Spinal cord (tissue), 10 donors: ENCODE measurements around the gene WDR33. TPM values are rescaled to one million over a fixed set of nuclear protein-coding genes. Genes with fewer than 3 reads are reported as not detected.
"Not testable (repeated sequence)": the region's sequence is repeated elsewhere in the genome, so short reads cannot be mapped to it uniquely, and the experiment has no call there.

Experiments used
- DNase-seq, 6 donors: peaks; one replicate each; pipeline versions ENCODE4 v3.0.0 to v3.0.0-alpha.2; 2013 to 2015; ENCODE audit warnings: low spot score in 6 of 6, low read depth in 4 of 6
- H3K27ac ChIP-seq: one replicate; pipeline ENCODE4 v1.5.1; 2013; ENCODE audit warnings: low read depth, low read length, control low read depth
- H3K27me3 ChIP-seq: one replicate; pipeline ENCODE4 v1.6.1; 2013; ENCODE audit warnings: low read length; ENCODE audit not compliant: control insufficient read depth, insufficient read depth
- H3K36me3 ChIP-seq: one replicate; pipeline ENCODE4 v1.6.1; 2013; ENCODE audit warnings: low read length; ENCODE audit not compliant: control insufficient read depth, insufficient read depth
- H3K4me1 ChIP-seq: one replicate; pipeline ENCODE4 v1.6.1; 2013; ENCODE audit warnings: low read length; ENCODE audit not compliant: control insufficient read depth, insufficient read depth
- H3K4me3 ChIP-seq: one replicate; pipeline ENCODE4 v1.5.1; 2013; ENCODE audit warnings: low read depth, low read length, control low read depth
- H3K9me3 ChIP-seq: one replicate; pipeline ENCODE4 v1.6.1; 2013; ENCODE audit warnings: low read length; ENCODE audit not compliant: control insufficient read depth, insufficient read depth
- WGBS: methylation state at CpG from one replicate; pipeline ENCODE4 v1.1.5; 2013; ENCODE audit warnings: missing lambda C conversion rate; ENCODE audit not compliant: insufficient coverage; 5-methylcytosine and 5-hydroxymethylcytosine counted together
- polyA plus RNA-seq, 2 donors: library from polyadenylated mRNA; unstranded; fragments of 120-200 nt; gene quantifications; one replicate each; pipeline ENCODE4 v1.2.1, GENCODE V29; 2013; ENCODE audit not compliant: insufficient read length in 2 of 2
- total RNA-seq, 2 donors: library from RNA; depleted of rRNA in 1 of 2; stranded (reverse); fragments of 120-200 nt in 1 of 2; fragments of >200 nt in 1 of 2; gene quantifications; one replicate each; pipeline versions ENCODE4 v1.2.3 to v1.2.4, GENCODE V29; 2013 to 2014
- donor health status: healthy.

Gene WDR33
- total and polyA plus RNA-seq, 4 donors, result 37.4 to 59.1 (median 42.5) TPM

DNA sequence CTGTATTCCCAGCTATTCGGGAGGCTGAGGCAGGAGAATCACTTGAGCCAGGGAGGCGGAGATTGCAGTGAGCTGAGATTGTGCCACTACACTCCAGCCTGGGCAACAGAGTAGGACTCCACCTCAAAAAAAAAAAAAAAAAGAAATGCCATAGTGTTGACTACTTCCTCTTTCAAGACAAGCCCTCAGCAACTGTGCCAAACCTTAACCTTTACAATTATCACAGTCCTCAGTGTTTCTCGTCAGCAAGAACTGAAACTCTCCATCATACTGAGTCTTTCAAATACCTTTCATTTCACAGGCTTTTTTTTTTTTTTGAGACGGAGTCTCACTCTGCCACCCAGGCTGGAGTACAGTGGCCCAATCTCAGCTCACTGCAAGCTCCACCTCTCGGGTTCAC, 61.4 kb downstream of the WDR33 start:
- DNase-seq, H3K4me3 ChIP-seq, H3K36me3 ChIP-seq, H3K27me3 ChIP-seq, H3K9me3 ChIP-seq, H3K4me1 ChIP-seq, H3K27ac ChIP-seq: not testable (repeated sequence)
- whole genome bisulfite sequencing, result 100% methylated on average over 2 of the region's 5 CpGs

DNA sequence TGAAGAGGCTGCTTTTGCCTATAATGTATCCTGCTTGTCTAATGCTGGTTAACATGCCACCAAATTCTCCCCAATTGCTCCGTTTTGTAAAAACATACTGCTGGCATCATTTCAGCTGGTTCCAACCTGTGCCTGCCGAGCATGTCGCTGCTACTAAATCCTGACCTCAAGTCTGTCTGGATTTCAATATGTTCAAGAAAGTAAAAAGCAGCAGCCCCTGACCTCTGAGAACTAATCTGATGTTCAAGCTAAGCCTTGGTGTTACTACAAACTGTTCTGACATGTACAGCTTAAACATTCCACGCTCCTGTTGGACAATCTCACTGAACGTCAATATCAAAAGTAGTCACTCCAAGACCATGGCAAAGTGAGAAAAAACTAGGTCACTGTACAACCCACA, 63.4 kb downstream of the WDR33 start:
- no peak for DNase-seq
- Histone ChIP-seq H3K4me3 (no peak overlapping the region), H3K27me3 (no peaks in the 10 kb centered on the region), H3K27ac (no peak overlapping the region), H3K36me3 (peaks cover 4% of the 10 kb centered on the region), H3K9me3 (no peaks in the 10 kb centered on the region), H3K4me1 (no peaks in the 10 kb centered on the region)
- WGBS, result 93% methylated on average over 5 of the region's 5 CpGs

DNA sequence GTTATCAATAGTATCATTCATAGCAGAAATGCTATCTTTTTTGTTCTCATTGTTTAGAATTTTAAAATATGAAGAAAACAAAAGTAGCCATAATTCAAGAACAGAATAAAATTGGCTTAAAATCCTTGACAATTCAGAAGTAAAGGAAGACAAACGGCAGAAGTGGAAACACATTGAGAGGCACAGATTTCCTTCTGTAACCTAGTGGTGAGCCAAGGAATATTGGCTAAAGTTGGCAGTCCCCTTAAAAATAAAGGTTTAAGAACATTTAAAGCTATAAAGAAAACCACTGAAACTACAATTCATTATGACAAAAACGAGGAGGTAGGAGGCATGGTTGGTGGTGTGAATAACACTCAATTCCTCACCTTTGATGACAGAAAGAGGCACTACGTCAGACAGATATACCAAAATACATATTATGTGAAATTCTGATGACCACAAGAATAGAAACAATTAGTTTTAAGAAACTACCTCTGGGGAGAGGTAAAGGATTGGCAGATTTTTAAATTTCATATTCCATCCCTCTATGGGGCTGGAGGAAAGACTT, 67.4 kb downstream of the WDR33 start:
- no peak overlapping the region for H3K4me3 ChIP-seq
- no peaks in the 10 kb centered on the region for H3K4me1 ChIP-seq
- no CpG with 5 or more reads among the region's 3 CpGs for WGBS
- H3K27me3 ChIP-seq, result no peaks in the 10 kb centered on the region
- H3K36me3 ChIP-seq, result no peaks in the 10 kb centered on the region
- H3K9me3 ChIP-seq, result no peaks in the 10 kb centered on the region
- H3K27ac ChIP-seq, result no peak overlapping the region
- DNase-seq, result no peak

DNA sequence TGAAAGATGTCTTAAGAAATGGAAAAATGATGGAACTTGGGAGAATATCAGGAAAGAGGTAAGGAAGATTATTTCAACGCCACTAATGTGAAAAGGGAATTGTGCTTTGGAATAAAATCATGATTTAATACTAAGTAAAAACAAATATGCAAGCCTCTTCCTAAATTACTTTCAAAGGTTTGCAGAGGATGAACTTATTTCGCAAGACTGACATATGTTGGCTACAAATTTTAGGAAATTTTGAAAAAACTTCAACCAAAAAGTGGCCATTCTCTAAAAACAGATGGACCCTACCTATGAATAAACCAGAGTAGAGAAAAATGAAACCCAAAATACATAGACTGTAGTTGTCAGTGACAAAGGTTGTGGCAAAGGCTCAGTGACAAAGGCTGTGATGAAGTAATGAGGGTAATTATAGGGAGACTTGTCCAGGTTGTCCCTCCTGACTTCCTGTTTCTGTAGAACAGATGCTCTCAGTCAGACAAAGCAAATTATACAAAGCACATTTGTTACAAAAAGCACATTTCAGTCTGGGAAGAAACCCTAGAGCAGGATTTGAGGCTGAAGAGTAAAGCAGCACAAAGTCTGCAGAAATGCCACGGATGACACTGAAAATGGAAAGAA, 70.2 kb downstream of the WDR33 start:
- Histone ChIP-seq H3K9me3 (no peaks in the 10 kb centered on the region), H3K4me1 (no peaks in the 10 kb centered on the region), H3K36me3 (no peaks in the 10 kb centered on the region), H3K4me3 (no peak overlapping the region), H3K27ac (peak overlapping the region; percentile 10), H3K27me3 (no peaks in the 10 kb centered on the region)
- 50% methylated on average over 1 of the region's 3 CpGs for WGBS
- DNase-seq, result no peak

DNA sequence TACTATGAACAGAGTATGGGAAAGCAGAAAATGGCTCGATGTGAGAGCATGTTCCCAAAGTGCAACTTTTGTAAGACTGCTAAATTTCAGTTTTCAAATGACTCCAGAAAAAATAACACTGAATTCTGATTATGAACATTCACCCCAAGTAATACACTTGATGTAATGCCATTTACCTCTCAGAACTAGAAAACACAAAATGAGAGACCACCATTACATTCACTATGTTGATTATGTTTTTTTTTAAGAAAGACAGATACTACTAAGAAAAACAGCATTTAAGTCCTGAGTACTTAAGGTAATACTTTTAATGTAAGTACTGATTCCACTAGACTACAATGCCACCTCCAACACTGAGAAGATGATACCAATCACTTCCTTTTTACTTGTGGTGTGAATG, 71.2 kb downstream of the WDR33 start:
- Histone ChIP-seq H3K27me3 (no peaks in the 10 kb centered on the region), H3K27ac (peak overlapping the region; percentile 4), H3K9me3 (no peaks in the 10 kb centered on the region), H3K36me3 (no peaks in the 10 kb centered on the region), H3K4me3 (no peak overlapping the region), H3K4me1 (no peaks in the 10 kb centered on the region)
- DNase-seq, result no peak
- no CpG with 5 or more reads among the region's 1 CpG for WGBS

DNA sequence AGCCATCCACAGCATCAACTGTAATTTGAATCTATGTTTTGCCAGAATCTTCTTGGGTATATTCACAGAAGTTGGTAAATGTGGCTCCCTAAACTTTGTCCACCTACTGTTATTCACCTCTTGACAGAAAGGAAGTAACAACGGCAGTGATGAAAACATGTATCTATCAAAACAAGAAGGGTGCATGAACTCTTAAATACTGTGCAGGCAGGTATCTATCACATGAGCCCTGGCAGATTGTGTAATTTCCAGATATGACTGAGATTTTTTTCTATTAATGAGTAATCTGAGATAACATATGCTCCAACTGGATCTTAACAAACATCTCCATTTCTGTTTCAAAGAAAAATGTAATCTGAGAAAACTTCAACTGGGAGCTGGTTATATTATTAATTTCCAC, 73.1 kb downstream of the WDR33 start:
- no peak for DNase-seq
- Histone ChIP-seq H3K4me1 (no peaks in the 10 kb centered on the region), H3K27ac (no peak overlapping the region), H3K4me3 (no peak overlapping the region), H3K36me3 (no peaks in the 10 kb centered on the region), H3K9me3 (no peaks in the 10 kb centered on the region), H3K27me3 (no peaks in the 10 kb centered on the region)
- WGBS, result no CpG with 5 or more reads among the region's 1 CpG

DNA sequence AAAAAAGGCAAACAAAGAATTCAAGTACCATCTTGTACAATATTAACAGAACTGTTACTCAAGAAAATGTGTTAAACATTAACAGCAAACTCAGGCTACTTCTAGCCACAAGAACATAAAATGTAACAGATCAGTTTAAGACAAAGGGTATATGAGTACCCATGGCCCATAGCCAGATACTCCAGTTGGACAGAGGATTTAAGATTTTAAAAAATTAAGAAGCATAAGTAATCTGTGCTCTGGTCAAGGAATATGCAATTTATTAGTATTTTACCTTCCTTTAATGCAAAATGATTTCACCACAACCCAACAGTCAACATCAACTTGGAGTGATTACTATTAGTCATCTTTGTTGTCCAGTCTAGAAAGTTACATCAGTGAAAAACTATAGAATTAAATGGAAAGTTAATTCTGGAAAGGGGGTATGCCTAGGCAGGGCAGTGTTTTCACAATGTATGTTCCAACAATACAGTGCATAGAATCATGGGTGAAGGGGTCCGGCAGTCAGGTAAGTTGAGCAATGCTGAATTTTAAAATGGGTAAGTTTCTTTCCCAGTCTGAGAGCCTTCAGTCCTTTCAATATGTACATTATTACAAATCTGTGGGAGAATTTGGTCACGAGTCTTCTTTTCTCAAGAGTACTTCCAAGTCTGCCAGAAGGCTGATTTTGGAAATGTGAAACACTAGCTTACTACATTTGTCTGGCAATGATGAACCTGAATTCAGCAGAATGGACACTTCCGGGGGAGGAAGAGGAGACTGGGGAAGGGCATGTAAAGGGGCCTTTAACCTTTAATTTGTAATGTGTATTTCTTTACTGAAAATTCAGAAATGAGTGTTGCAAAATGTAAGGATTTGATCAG, 75.2 kb downstream of the WDR33 start:
- DNase-seq, result no peak
- no peak overlapping the region for H3K4me3 ChIP-seq
- no peak overlapping the region for H3K27ac ChIP-seq
- H3K9me3 ChIP-seq, result no peaks in the 10 kb centered on the region
- no peaks in the 10 kb centered on the region for H3K36me3 ChIP-seq
- 80% methylated on average over 1 of the region's 3 CpGs for WGBS
- no peaks in the 10 kb centered on the region for H3K4me1 ChIP-seq
- H3K27me3 ChIP-seq, result no peaks in the 10 kb centered on the region

DNA sequence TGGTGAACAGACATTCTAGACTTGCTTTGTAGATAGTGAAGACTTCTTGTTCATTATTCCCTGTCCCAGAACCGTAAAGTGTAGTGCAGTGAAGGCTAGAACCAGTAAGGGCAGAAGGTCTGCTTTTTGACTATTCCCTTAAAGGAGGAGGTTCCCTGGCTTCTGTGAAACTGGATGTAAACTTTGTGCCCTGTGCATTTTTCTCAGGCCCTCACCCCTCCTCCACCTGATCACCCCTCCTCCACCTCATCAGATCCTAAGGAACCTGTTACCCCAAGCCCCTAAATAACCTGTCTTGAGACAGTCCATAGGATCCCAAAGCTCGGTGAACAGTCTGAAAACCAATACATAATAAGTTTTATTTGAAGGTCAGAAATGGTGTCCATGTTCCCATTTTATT, 75.9 kb downstream of the WDR33 start:
- no peaks in the 10 kb centered on the region for H3K27me3 ChIP-seq
- H3K27ac ChIP-seq, result no peak overlapping the region
- WGBS, result no CpG with 5 or more reads among the region's 2 CpGs

DNA sequence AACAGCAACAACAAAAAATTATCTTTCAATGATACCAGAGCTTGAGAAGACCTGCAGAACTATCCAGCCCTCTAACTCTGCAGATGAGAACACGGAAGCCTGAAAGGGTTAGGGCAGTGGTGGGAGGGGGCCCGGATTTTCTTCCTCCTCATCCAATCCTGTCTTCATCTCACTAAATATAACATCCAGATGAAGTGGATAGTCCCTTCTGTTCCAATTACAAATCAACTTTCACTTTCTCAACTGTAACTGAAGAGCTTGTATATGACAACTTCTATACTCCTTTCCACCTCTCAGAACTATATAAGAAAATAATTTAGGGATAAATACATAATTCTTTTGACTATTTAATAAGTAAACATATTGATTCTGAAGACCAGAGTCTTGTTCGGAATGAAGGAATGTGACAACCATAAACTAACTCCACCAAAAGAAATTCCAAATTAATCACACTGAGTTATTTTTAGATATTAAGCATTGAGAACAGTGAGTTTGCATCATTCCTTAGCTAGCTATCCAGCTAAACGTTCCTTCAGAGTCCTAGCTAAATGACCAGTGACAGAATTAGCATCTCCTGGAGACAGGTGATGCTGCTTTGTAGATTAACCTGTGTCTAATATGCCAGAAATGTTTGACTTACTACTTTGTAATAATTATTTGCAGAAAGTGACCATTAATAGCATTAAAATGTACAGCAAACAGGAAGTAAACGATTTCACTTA, 77.0 kb downstream of the WDR33 start:
- H3K4me1 ChIP-seq, result no peaks in the 10 kb centered on the region
- H3K27me3 ChIP-seq, result no peaks in the 10 kb centered on the region
- no CpG with 5 or more reads among the region's 5 CpGs for WGBS
- H3K27ac ChIP-seq, result no peak overlapping the region
- no peaks in the 10 kb centered on the region for H3K36me3 ChIP-seq
- DNase-seq, result no peak
- H3K9me3 ChIP-seq, result no peaks in the 10 kb centered on the region
- no peak overlapping the region for H3K4me3 ChIP-seq

More for the DNA sequence above, 75.9 kb downstream of the WDR33 start:
- H3K4me1 ChIP-seq, result no peaks in the 10 kb centered on the region
- H3K9me3 ChIP-seq, result no peaks in the 10 kb centered on the region
- H3K36me3 ChIP-seq, result no peaks in the 10 kb centered on the region
- no peak for DNase-seq
- no peak overlapping the region for H3K4me3 ChIP-seq
